ENCODE results near the gene SLC2A14. TPM values are rescaled to one million over a fixed set of nuclear protein-coding genes. Genes with fewer than 3 reads are reported as not detected.
"Not testable (repeated sequence)": the region's sequence is repeated elsewhere in the genome, so short reads cannot be mapped to it uniquely, and the experiment has no call there.

Gene SLC2A14
- polyA plus RNA-seq, 4 donors, result 0.32 to 0.90 (median 0.55) TPM

GRCh38 chr12:7877420-7877819, 4.7 kb upstream of the SLC2A14 start:
- no peak for DNase-seq (ENCODE audit: low read depth in 4 of 4, low spot score in 3 of 4)

- no peak for DNase-seq (ENCODE audit: low read depth in 4 of 4, low spot score in 3 of 4)
These were observed 2.4 kb downstream of the SLC2A14 start for GRCh38 chr12:7870335-7870734.

DNA sequence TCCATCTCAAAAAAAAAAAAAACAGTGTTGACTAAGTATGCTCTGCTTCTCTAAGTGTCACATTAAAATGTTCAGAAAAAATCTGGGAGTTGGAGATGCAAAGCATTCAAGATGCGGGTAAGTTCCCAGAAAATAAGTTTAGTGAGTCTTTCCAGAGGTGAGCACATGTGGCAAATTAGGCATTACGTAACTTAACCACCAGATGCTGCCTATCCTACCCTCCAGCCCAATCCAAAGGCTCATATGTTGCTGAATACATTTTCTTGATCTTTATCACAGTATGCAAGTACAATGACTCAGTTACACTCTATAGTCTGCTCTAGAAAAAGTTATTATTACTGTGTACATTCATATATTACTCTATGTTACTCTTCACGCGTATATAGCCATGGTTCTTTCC, 3.6 kb downstream of the SLC2A14 start:
- no peak for DNase-seq (ENCODE audit: low read depth in 4 of 4, low spot score in 3 of 4)

DNA sequence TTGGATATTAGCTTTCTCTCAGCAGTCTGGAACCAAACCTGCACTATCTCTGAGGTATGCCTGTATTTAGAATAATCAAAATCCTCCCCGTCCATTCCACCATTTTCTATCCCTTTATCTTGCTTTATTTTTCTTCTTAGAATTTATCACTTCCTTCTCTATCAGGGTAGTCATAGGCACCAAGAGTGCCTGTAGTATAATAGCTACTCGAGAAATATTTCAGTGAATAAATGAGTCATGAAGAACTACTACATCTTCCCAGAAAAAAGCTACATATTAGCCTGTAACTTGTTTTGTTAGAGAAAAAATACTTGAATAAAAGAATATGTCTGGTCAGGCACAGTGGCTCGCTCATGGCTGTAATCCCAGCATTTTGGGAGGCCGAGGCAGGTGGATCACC, 4.3 kb downstream of the SLC2A14 start:
- no peak for DNase-seq (ENCODE audit: low read depth in 4 of 4, low spot score in 3 of 4)

GRCh38 chr12:7864601-7865150, 8.0 kb downstream of the SLC2A14 start:
- DNase-seq (ENCODE audit: low read depth in 4 of 4, low spot score in 3 of 4), result no peak

GRCh38 chr12:7862814-7863348, 9.8 kb downstream of the SLC2A14 start:
- not testable (repeated sequence) for DNase-seq (ENCODE audit: low read depth in 4 of 4, low spot score in 3 of 4)

GRCh38 chr12:7862301-7862700, 10.4 kb downstream of the SLC2A14 start:
- DNase-seq (ENCODE audit: low read depth in 4 of 4, low spot score in 3 of 4), result not testable (repeated sequence)

- no peak for DNase-seq (ENCODE audit: low read depth in 4 of 4, low spot score in 3 of 4)
These were observed 13.2 kb downstream of the SLC2A14 start for GRCh38 chr12:7859552-7859951.

- DNase-seq (ENCODE audit: low read depth in 4 of 4, low spot score in 3 of 4), result no peak
These were observed 14.7 kb downstream of the SLC2A14 start for GRCh38 chr12:7857971-7858370.

- no peak for DNase-seq (ENCODE audit: low read depth in 4 of 4, low spot score in 3 of 4)
These were observed 16.2 kb downstream of the SLC2A14 start for GRCh38 chr12:7856516-7856915.

- DNase-seq (ENCODE audit: low read depth in 4 of 4, low spot score in 3 of 4), result no peak
These were observed 19.2 kb downstream of the SLC2A14 start for GRCh38 chr12:7853557-7853956.

DNA sequence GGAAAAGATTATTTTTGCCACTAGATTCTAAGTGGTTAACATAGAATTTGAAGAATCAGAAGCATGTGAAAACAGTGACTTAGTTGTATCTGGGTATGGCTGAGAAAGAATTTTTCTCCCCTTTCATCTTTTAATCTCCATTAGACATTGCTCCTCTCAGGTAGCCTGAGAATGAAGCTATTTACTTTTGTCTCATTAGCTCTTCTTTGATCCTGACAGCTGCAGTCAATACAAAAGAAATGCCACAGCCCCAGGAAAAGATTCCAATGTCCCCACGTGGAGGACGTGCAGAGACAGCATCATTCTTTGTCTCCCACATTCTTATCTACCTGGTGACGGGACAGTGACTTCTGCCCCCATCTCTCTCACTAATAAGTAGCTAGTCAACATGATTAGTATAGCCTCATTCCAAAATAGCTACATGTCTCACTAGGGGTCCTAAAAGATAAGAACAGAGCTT, 21.1 kb downstream of the SLC2A14 start:
- DNase-seq (ENCODE audit: low read depth in 4 of 4, low spot score in 3 of 4), result not testable (repeated sequence)

GRCh38 chr12:7850099-7850498, 22.6 kb downstream of the SLC2A14 start:
- not testable (repeated sequence) for DNase-seq (ENCODE audit: low read depth in 4 of 4, low spot score in 3 of 4)

GRCh38 chr12:7848098-7848422, 24.7 kb downstream of the SLC2A14 start:
- not testable (repeated sequence) for DNase-seq (ENCODE audit: low read depth in 4 of 4, low spot score in 3 of 4)

DNA sequence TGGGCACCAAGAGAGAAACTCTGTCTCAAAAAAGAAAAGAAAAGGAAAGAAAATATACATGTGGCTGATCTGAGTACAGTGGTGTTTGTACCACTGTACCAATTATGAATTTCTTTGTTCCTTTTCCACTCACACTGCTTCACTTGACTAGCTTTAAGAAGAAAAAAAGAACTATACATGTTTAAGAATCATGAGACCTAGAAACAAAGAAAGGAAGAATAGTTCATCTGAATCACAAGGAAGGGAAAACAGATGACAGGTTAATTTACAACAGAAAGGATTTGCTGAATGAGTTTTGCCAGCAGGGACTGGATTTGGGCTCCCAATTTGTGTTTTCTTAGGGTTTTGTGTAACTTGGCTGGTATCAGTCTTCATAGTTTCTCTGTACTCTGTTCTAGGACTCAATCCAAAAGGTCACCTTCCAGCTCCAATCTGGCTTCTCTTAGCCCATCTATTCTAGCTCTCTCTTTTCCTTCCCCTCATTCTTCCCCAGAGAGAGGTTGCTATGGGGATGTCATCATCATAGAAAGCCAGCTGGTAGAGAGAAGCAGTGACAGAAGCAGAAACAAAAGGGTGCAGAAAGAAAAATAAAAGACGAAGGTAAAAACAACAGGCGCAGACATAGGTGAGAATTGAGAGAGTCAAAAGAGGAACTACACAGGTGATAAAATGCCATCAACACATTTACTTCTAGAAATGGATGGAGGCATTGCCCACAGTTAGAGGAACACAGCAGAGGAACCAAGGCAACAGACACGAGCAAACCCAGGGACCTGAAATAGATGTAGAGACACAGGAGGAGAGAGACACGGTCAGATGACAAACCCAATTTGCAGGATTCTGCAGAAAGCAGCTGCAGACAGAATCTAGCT, 25.3 kb downstream of the SLC2A14 start:
- not testable (repeated sequence) for DNase-seq (ENCODE audit: low read depth in 4 of 4, low spot score in 3 of 4)

DNA sequence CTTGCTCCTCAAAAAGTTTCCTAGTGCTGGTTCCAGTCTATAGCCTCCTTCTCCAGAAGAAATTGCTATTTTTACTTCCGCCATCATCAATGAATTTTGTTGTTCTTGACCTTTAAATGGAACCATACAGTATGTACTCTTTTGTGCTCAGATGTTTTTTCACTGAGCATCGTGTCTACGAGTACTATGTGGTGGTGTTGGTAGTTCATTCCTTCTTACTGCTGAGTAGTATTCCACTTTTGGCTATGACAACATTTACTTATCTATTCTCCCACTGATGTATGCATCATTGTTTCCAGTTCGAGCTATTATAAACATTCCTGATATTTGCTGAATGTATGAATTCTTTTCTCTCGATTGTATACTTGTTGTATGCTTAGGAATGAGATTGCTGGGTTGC, 28.6 kb downstream of the SLC2A14 start:
- no peak for DNase-seq (ENCODE audit: low read depth in 4 of 4, low spot score in 3 of 4)

DNA sequence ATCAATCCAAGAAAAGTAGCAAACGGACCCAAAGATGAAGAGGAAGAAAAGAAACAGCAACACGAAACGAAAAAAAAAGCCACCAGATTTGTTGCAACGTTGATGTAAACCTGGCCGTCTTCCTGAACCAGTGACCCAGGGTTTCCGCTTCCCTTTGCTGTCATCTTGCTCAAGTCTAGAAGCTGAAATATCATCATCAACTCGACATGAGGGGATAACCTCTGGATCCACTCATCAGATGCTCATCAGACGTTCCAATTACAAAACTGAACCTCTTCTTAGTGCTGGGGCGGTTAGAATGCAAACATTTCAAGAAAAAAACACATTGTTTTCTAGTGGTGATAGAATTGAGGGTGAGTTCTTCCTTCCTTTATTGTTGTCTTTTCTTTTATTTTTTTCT, 29.1 kb downstream of the SLC2A14 start:
- DNase-seq (ENCODE audit: low read depth in 4 of 4, low spot score in 3 of 4), result not testable (repeated sequence)

DNA sequence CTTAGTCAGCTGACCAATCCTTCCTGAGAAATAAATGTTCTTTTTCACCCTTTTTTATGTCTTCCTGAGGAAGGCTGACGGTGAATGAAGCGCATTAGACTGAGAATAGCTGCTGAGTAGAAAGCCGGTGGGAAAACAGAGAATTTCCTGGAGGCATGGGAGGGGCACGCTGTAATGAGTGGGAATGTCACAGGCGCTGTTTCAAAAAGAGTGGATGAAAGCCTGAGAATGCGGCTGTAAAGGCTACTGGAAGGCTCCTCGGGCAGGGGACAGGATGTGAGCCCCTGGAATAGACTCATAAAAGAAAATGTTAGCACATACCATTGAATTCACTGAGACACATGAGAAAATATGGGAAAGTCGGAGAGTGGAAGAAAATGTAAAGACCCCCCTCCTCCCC, 29.6 kb downstream of the SLC2A14 start:
- not testable (repeated sequence) for DNase-seq (ENCODE audit: low read depth in 4 of 4, low spot score in 3 of 4)

- DNase-seq (ENCODE audit: low read depth in 4 of 4, low spot score in 3 of 4), result not testable (repeated sequence)
These were observed 30.3 kb downstream of the SLC2A14 start for GRCh38 chr12:7842444-7842843.

DNA sequence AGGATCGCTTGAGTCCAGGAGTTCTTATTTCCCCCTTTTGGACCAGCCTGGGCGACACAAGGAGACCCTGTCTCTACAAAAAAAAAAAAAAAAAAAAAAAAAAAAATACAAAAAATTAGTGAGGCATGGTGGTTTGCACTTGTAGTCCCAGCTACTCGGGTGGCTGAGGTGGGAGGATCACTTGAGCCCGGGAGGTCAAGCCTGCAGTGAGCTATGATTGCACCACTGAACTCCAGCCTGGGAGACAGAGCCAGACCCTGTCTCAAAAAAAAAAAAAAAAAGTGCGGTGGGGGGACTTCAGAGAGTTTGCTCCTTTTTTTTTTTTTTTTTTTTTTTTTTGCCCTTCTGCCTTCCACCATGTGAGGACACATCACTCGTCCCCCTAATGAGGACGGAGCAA, 32.9 kb downstream of the SLC2A14 start:
- DNase-seq (ENCODE audit: low read depth in 4 of 4, low spot score in 3 of 4), result not testable (repeated sequence)

GRCh38 chr12:7839226-7839625, 33.5 kb downstream of the SLC2A14 start:
- DNase-seq (ENCODE audit: low read depth in 4 of 4, low spot score in 3 of 4), result not testable (repeated sequence)

- DNase-seq (ENCODE audit: low read depth in 4 of 4, low spot score in 3 of 4), result no peak
These were observed 35.3 kb downstream of the SLC2A14 start for GRCh38 chr12:7837366-7837765.
